NT2/D1 (cell line): Measurements from ENCODE around the gene AKAP14.
"Not testable (repeated sequence)": the region's sequence is repeated elsewhere in the genome, so short reads cannot be mapped to it uniquely, and the experiment has no call there.

Experiments
- DNase-seq: peaks from one replicate; pipeline ENCODE4 v3.0.0-alpha.2; 2011; ENCODE audit warnings: low read depth, low spot score
- H3K27me3 ChIP-seq: 2 replicates; pipeline ENCODE4 v1.6.0; 2011; ENCODE audit warnings: mild to moderate bottlenecking; ENCODE audit not compliant: insufficient read length, insufficient read depth
- H3K36me3 ChIP-seq: 2 replicates; pipeline ENCODE4 v1.6.1; 2011; ENCODE audit warnings: mild to moderate bottlenecking, low read length, mixed read lengths; ENCODE audit not compliant: insufficient read depth, insufficient read length
- H3K4me1 ChIP-seq: 2 replicates; pipeline ENCODE4 v1.5.1; 2011; ENCODE audit not compliant: insufficient read depth, insufficient read length
- H3K4me3 ChIP-seq: 2 replicates; pipeline ENCODE4 v1.5.1; 2011; ENCODE audit warnings: low read depth; ENCODE audit not compliant: insufficient read length
- H3K9ac ChIP-seq: 2 replicates; pipeline ENCODE4 v1.6.0; 2011; ENCODE audit warnings: low read depth; ENCODE audit not compliant: insufficient read length
- H3K9me3 ChIP-seq: 2 replicates; pipeline ENCODE4 v1.5.1; 2011; ENCODE audit warnings: mild to moderate bottlenecking, low read length; ENCODE audit not compliant: insufficient read depth
- SUZ12 ChIP-seq: IDR thresholded peaks from 2 replicates; pipeline ENCODE4 v1.6.1; 2011; ENCODE audit not compliant: insufficient read length, insufficient read depth; ENCODE audit errors: extremely low read depth
- YY1 ChIP-seq: IDR thresholded peaks from 2 replicates; pipeline ENCODE4 v1.6.1; 2011; ENCODE audit not compliant: insufficient read length, insufficient read depth
- ZNF274 ChIP-seq: IDR thresholded peaks from 2 replicates; pipeline ENCODE4 v1.6.1; 2011; ENCODE audit warnings: mild to moderate bottlenecking, low read depth, low read length

AKAP14 gene

GRCh38 chrX:119960625-119961024 lies 64.9 kb downstream of the AKAP14 start:
- H3K4me1 ChIP-seq: no peaks in the 10 kb centered on the region
- TF ChIP-seq ZNF274 (no peak), YY1 (no peak), SUZ12 (no peak)

GRCh38 chrX:119966837-119967236 lies 71.1 kb downstream of the AKAP14 start:
- not testable (repeated sequence) for H3K27me3 ChIP-seq, DNase-seq, H3K36me3 ChIP-seq, H3K9me3 ChIP-seq, H3K4me1 ChIP-seq, H3K9ac ChIP-seq, H3K4me3 ChIP-seq

More at GRCh38 chrX:119960625-119961024, 64.9 kb downstream of the AKAP14 start:
- no peaks in the 10 kb centered on the region for H3K36me3 ChIP-seq
- no peak overlapping the region for H3K9ac ChIP-seq
- no peaks in the 10 kb centered on the region for H3K27me3 ChIP-seq
- no peak overlapping the region for H3K4me3 ChIP-seq
- DNase-seq: no peak
- peaks cover 14% of the 10 kb centered on the region for H3K9me3 ChIP-seq
